Lung (tissue), 12 donors: Measurements from ENCODE around the gene TXNRD2. TPM values are rescaled to one million over a fixed set of nuclear protein-coding genes. Genes with fewer than 3 reads are reported as not detected.
A peak's percentile ranks its signal among the peaks of the same experiment; 100 is the strongest.

ENCODE experiments used
- ATAC-seq: fragments of 200-7000 bp; cut with Tn5 transposase; one replicate; pipeline ENCODE4 v1.9.1; 2020; ENCODE audit warnings: moderate number of reproducible peaks; ENCODE audit not compliant: insufficient read depth, low FRiP score
- DNase-seq, 3 donors: peaks; one replicate each; pipeline ENCODE4 v3.0.0-alpha.2; 2013 to 2017
- H3K27ac ChIP-seq, 2 donors: one replicate each; pipeline ENCODE4 v1.5.1; 2013; ENCODE audit warnings: mild to moderate bottlenecking in 2 of 2, moderate library complexity in 2 of 2, control low read depth in 1 of 2, inconsistent platforms in 1 of 2, low read depth in 1 of 2, low read length in 1 of 2
- H3K27me3 ChIP-seq, 3 donors: one replicate each; pipeline ENCODE4 v1.5.1; 2013; ENCODE audit warnings: low read length in 2 of 3; ENCODE audit not compliant: control insufficient read depth in 3 of 3, insufficient read depth in 3 of 3
- H3K36me3 ChIP-seq, 4 donors: one replicate each; pipeline ENCODE4 v1.5.1; 2013; ENCODE audit warnings: low read length in 4 of 4, mild to moderate bottlenecking in 1 of 4, moderate library complexity in 1 of 4; ENCODE audit not compliant: control insufficient read depth in 4 of 4, insufficient read depth in 4 of 4
- H3K4me1 ChIP-seq, 5 donors: one replicate each; pipeline ENCODE4 v1.5.1; 2013; ENCODE audit warnings: low read length in 5 of 5, mild to moderate bottlenecking in 2 of 5, moderate library complexity in 1 of 5; ENCODE audit not compliant: control insufficient read depth in 5 of 5, insufficient read depth in 5 of 5
- H3K4me3 ChIP-seq: one replicate; pipeline ENCODE4 v1.5.1; 2013; ENCODE audit warnings: mild to moderate bottlenecking, control low read depth, moderate library complexity
- H3K9ac ChIP-seq, 2 donors: one replicate each; pipeline ENCODE4 v1.5.1; 2013; ENCODE audit warnings: low read length in 2 of 2, control low read depth in 1 of 2; ENCODE audit not compliant: insufficient read depth in 1 of 2
- H3K9me3 ChIP-seq, 4 donors: one replicate each; pipeline ENCODE4 v1.5.1; 2013; ENCODE audit warnings: low read length in 3 of 4, mild to moderate bottlenecking in 1 of 4, moderate library complexity in 1 of 4; ENCODE audit not compliant: control insufficient read depth in 4 of 4, insufficient read depth in 3 of 4
- WGBS, 2 donors: extraction: QIAGEN DNeasy Blood & Tissue Kit; methylation state at CpG; one replicate each; pipeline ENCODE4 v1.1.7; 2013; 5-methylcytosine and 5-hydroxymethylcytosine counted together
- polyA plus RNA-seq, 2 donors: library from polyadenylated mRNA; stranded (reverse); fragments of 200-250 nt; gene quantifications; one replicate each; pipeline ENCODE4 v1.2.1, GENCODE V29; 2013
- total RNA-seq, 2 donors: library from RNA; depleted of rRNA in 1 of 2; stranded (reverse); fragments of >200 nt in 1 of 2; gene quantifications; one replicate each; pipeline ENCODE4 v1.2.1, GENCODE V29; 2014 to 2021
- TF ChIP-seq, protein P1 (sequence below): IDR thresholded peaks from 2 replicates; pipeline ENCODE4 v1.5.1; 2012; ENCODE audit warnings: mild to moderate bottlenecking; ENCODE audit errors: control extremely low read depth, extremely low read depth
- donor health status: control.
- donor health status: control.
- donor health status: Bipolar disorder and iron deficiency.
- donor health status: healthy.
- donor health status: DM: yes; HTN: yes; CAD: no.

TXNRD2 gene
- total and polyA plus RNA-seq, 4 donors: 20.3 to 59.2 (median 32.2) TPM

DNA sequence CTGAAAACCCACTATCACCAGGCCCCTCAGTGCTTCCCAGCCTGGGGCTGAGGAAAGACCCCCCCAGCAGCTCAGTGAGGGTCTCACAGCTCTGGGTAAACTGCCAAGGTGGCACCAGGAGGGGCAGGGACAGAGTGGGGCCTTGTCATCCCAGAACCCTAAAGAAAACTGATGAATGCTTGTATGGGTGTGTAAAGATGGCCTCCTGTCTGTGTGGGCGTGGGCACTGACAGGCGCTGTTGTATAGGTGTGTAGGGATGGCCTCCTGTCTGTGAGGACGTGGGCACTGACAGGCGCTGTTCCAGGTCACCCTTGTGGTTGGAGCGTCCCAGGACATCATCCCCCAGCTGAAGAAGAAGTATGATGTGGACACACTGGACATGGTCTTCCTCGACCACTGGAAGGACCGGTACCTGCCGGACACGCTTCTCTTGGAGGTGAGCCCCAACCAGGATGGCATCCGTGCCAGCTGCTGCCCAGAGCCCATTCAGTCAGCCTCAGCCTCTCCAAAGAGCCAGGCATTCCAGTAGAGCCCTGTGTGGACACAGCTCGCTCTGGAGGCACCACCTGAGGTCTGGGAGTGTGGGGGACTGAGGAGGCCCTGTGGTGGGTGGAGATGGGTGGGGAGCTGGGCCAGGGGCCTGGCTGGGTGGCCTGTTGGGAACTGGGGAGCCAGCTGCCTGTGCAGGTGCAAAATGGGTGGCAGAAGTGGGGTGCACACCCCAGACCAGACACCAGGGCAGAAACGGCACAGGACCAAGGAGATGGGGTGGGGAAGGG lies 22.4 kb upstream of the TXNRD2 start:
- H3K4me1 ChIP-seq: peaks cover 0 to 27% (median 7%) of the 10 kb centered on the region in 5 donors
- TF ChIP-seq, protein P1, sequence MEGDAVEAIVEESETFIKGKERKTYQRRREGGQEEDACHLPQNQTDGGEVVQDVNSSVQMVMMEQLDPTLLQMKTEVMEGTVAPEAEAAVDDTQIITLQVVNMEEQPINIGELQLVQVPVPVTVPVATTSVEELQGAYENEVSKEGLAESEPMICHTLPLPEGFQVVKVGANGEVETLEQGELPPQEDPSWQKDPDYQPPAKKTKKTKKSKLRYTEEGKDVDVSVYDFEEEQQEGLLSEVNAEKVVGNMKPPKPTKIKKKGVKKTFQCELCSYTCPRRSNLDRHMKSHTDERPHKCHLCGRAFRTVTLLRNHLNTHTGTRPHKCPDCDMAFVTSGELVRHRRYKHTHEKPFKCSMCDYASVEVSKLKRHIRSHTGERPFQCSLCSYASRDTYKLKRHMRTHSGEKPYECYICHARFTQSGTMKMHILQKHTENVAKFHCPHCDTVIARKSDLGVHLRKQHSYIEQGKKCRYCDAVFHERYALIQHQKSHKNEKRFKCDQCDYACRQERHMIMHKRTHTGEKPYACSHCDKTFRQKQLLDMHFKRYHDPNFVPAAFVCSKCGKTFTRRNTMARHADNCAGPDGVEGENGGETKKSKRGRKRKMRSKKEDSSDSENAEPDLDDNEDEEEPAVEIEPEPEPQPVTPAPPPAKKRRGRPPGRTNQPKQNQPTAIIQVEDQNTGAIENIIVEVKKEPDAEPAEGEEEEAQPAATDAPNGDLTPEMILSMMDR: no peak
- peaks cover 0 to 35% (median 1%) of the 10 kb centered on the region in 4 donors for H3K36me3 ChIP-seq
- no peak for ATAC-seq
- no peaks in the 10 kb centered on the region for H3K27me3 ChIP-seq
- no peak overlapping the region for H3K4me3 ChIP-seq
- H3K9ac ChIP-seq: no peak overlapping the region
- WGBS, 2 donors: 88% methylated on average over 12 of the region's 12 CpGs
- no peak for DNase-seq
- no peaks in the 10 kb centered on the region for H3K9me3 ChIP-seq
- no peak overlapping the region for H3K27ac ChIP-seq

DNA sequence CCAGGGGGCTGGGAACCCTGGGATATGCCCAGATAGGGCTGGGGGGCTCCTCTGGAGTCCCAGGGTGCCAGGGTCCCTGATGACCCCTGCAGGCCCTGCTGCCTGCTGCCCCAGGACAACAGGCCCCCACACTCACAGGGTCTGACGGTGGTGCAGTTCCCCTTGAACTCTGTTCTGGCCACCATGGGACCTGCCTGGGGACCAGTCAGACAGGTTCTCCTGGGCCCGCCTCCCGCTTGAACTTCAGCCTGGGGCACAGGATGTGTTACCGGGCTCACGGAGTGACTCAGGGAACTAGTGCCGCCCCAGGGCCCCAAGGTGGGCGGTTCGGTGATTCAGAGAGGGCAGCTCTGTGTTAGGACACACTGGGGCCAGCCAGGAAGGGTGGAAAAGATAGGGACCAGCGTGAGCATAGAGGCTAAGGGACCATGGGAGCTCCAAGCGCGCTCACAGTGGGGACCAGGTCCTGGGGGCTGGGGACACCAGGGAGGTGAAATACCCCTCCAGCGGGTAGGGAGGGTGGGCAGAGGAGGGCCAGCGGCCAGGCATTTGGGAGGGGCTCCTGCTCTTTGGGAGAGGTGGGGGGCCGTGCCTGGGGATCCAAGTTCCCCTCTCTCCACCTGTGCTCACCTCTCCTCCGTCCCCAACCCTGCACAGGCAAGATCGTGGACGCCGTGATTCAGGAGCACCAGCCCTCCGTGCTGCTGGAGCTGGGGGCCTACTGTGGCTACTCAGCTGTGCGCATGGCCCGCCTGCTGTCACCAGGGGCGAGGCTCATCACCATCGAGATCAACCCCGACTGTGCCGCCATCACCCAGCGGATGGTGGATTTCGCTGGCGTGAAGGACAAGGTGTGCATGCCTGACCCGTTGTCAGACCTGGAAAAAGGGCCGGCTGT lies 21.5 kb upstream of the TXNRD2 start:
- Histone ChIP-seq H3K9ac (no peak overlapping the region), H3K9me3 (no peaks in the 10 kb centered on the region), H3K27ac (peak overlapping the region in 1 of 2 donors; percentile 41), H3K36me3 (peaks cover 0 to 28% (median 1%) of the 10 kb centered on the region in 4 donors), H3K4me3 (no peak overlapping the region), H3K4me1 (peaks cover 0 to 31% (median 7%) of the 10 kb centered on the region in 5 donors), H3K27me3 (no peaks in the 10 kb centered on the region)
- peak; percentile 68 to 84 (median 82) for DNase-seq
- TF ChIP-seq, protein P1: no peak
- 75 to 83% methylated on average over 24 to 30 of the region's 30 CpGs for WGBS, 2 donors
- peak; percentile 58 for ATAC-seq

GRCh38 chr22:19962246-19962908 lies 20.8 kb upstream of the TXNRD2 start:
- peak; percentile 58 for ATAC-seq
- no peak overlapping the region for H3K9ac ChIP-seq
- peaks cover 0 to 31% (median 7%) of the 10 kb centered on the region in 5 donors for H3K4me1 ChIP-seq
- no peaks in the 10 kb centered on the region for H3K27me3 ChIP-seq
- TF ChIP-seq, protein P1: no peak
- H3K4me3 ChIP-seq: no peak overlapping the region
- DNase-seq: peak; percentile 66 to 73 (median 72)
- H3K36me3 ChIP-seq: peaks cover 0 to 23% (median 1%) of the 10 kb centered on the region in 4 donors
- H3K9me3 ChIP-seq: no peaks in the 10 kb centered on the region
- peak overlapping the region in 1 of 2 donors; percentile 41 for H3K27ac ChIP-seq
- 53 to 72% methylated on average over 18 to 22 of the region's 22 CpGs for WGBS, 2 donors
